Fibroblast of mammary gland (primary cell): Measurements from ENCODE around the gene CABLES1.

Source experiments
- DNase-seq: peaks from one replicate; pipeline ENCODE4 v3.0.0-alpha.2; 2010; ENCODE audit warnings: low read depth
- H3K4me3 ChIP-seq: 2 replicates; pipeline ENCODE4 v1.5.1; 2011; ENCODE audit warnings: low read depth, mild to moderate bottlenecking, low read length, moderate library complexity; ENCODE audit not compliant: control insufficient read depth
- TF ChIP-seq, protein P1 (sequence below): conservative IDR thresholded peaks from 2 replicates; pipeline ENCODE4 v1.5.1; 2011; ENCODE audit warnings: low read depth, low read length, inconsistent platforms; ENCODE audit not compliant: control insufficient read depth, insufficient read depth

The CABLES1 gene

DNA sequence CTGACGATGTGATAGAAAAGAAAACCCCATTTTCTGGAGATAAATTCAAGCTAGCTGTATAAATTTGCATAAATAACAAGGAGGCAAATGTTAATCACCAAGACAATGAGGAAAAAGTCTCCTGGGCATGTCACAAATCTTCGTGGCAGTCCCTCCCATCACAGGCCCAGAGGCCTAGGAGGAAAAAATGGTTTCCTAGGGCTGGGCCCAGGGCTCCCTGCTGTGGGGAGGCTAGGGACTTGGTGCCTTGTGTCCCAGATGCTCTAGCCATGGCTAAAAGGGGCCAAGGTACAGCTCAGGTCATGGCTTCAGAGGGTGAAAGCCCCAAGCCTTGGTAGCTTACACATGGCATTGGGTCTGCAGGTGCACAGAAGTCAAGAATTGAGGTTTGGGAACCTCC lies 134.6 kb downstream of the CABLES1 start:
- H3K4me3 ChIP-seq: no peak overlapping the region
- TF ChIP-seq, protein P1, sequence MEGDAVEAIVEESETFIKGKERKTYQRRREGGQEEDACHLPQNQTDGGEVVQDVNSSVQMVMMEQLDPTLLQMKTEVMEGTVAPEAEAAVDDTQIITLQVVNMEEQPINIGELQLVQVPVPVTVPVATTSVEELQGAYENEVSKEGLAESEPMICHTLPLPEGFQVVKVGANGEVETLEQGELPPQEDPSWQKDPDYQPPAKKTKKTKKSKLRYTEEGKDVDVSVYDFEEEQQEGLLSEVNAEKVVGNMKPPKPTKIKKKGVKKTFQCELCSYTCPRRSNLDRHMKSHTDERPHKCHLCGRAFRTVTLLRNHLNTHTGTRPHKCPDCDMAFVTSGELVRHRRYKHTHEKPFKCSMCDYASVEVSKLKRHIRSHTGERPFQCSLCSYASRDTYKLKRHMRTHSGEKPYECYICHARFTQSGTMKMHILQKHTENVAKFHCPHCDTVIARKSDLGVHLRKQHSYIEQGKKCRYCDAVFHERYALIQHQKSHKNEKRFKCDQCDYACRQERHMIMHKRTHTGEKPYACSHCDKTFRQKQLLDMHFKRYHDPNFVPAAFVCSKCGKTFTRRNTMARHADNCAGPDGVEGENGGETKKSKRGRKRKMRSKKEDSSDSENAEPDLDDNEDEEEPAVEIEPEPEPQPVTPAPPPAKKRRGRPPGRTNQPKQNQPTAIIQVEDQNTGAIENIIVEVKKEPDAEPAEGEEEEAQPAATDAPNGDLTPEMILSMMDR: no peak
- DNase-seq: no peak

DNA sequence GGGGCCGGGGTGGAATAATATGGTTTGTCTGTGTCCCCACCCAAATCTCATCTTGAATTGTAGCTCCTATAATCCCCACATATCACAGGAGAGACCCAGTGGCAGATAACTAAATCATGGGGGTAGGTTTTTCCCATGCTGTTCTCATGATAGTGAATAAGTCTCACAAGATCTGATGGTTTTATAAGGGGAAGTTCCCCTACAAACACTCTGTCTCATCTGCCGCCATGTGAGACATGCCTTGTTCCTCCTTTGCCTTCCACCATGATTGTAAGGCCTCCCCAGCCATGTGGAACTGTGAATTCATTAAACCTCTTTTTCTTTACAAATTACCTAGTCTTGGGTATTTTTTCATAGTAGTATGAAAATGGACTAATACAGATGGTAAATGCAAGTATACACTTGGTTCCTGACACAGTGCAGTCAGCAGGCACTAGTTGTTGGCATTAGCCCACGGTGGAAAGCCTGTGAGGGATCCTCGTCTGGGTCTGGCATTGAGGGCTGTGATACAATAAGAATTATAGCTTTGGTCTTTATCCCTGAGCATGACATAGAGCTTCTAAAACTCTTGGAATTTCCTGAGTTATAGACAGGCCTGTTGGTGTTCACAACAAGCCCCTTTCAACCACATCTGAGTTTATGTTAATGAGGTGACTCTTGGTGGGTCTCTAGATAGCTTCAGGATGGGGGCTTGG lies 135.8 kb downstream of the CABLES1 start:
- DNase-seq: no peak
- H3K4me3 ChIP-seq: no peak overlapping the region
- TF ChIP-seq, protein P1: no peak

DNA sequence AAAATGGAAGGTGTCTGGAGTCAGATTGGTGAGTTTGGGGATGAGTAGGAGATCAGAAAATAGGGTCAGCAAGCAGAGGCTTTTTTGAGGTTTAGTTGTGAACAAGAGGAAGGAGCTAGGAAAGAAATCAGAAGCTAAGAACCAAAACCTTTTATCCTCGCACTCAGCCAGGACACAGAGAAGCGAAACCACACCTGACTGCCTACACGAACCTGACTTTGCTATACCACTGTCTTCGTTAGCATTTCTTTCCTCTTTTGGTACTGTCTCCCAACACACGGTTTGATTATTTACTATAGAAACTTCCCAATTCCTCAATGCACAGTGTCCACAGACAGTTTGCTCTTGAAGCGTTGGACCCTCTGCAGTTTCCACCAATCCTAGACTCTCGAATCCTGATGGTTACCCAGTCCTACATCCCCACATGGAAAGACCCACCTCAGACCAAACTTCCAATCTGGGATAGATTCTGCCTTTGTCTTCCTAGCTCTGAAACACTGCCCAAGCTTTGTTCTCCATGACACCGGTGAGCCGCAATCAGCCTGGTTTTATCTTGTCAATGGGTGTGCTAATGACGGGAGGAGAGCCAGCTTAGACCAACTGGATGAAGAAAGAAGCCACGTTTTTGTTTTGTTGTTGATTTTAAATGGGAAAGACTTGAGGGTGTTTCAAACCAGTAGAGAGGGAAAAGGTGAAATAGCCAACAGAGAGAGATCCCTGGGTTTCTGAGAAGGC lies 137.4 kb downstream of the CABLES1 start:
- no peak for DNase-seq
- TF ChIP-seq, protein P1: no peak
- H3K4me3 ChIP-seq: no peak overlapping the region

DNA sequence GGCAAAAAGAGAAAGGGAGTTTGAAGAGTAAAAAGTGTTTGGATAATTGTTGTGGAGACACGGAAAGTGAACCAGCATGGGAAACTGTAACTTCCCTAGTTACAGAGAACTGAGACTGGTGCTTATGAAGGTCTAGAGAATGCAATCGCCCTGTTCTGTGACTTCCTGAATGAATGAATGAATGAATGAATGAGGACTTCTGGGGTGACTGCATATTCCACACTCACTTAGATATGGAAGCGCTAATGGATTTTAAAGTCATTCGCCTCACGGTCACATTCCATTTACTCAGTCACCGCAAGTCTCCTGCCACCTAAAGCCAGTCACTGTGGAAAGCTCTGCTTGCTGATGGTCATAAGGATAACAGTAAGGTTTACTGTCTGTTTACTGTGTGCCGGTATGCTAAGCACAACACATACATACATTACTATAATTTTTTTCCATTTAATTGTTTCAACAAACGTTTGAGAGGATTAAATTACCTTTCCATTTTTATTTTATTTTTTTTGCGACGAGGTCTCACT lies 138.2 kb downstream of the CABLES1 start:
- DNase-seq: no peak
- H3K4me3 ChIP-seq: no peak overlapping the region
- TF ChIP-seq, protein P1: no peak

DNA sequence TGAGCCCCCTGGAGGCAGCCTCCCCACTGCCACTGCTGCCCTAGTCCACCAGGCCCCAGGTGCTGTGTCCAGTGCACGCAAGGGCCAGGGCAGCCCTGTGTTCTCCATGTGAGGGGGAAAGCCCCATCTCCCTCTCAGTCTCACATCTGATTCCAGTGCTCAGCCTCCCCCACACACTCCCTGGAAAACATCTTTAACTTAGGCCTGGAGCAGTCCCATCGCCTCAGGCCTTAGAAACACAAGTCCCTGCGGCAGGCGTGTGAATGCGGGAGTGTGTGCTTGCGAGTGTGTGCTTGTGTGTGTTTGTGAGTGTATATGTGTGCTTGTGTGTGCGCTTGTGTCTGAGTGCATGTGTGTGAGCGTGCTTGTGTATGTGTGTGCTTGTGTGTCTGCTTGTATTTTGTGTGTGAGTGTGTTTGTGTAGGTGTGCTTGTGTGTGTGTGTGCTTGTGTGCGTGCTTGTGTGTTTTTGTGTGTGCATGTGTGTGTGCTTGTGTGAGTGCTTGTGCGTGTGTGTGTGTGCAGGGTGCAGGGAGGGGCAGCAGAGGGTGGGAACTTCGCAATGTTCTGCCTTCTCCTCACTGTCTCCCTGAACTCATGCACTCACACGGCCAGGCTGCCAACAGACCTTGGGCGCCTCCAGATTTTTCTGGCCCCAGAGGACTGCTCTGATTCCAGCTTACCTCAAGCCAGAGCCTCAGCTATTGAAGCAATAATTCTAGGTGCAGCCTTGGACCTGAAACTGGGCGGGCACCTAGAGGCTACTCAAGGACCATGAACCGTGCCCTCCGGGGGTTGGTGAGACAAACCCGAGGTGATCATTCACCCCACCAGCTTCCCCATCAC lies 139.6 kb downstream of the CABLES1 start:
- no peak overlapping the region for H3K4me3 ChIP-seq
- TF ChIP-seq, protein P1: no peak
- DNase-seq: no peak

DNA sequence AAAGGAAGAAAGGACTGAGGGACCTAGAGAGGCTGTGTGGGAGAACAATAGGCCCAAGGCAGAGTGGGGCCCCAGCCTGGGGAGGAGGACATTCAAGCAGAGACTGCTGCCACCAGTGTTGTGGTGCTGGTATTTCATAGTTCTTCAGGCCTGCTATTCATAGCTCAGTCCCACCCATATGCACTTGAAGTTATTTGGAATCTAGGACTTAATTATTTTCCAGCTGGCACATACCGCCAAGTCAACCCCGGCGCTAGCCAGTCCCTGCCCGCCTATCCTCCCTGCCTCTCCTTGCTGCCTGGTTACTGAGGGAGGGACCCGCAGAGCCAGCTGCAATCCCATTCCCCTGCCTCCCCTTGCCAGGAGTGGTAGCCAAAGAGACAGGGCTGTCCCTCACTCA lies 141.2 kb downstream of the CABLES1 start:
- TF ChIP-seq, protein P1: no peak
- no peak for DNase-seq
- no peak overlapping the region for H3K4me3 ChIP-seq
